OCI-M2 (cell line): Measurements from ENCODE around the gene JUNB.
"Not testable (repeated sequence)": the region's sequence is repeated elsewhere in the genome, so short reads cannot be mapped to it uniquely, and the experiment has no call there.

ENCODE experiments used
- DNase-seq: peaks from one replicate; lab custom pipeline; 2025; ENCODE audit not compliant: unreplicated experiment; lab: John Stamatoyannopoulos, UW

JUNB gene

DNA sequence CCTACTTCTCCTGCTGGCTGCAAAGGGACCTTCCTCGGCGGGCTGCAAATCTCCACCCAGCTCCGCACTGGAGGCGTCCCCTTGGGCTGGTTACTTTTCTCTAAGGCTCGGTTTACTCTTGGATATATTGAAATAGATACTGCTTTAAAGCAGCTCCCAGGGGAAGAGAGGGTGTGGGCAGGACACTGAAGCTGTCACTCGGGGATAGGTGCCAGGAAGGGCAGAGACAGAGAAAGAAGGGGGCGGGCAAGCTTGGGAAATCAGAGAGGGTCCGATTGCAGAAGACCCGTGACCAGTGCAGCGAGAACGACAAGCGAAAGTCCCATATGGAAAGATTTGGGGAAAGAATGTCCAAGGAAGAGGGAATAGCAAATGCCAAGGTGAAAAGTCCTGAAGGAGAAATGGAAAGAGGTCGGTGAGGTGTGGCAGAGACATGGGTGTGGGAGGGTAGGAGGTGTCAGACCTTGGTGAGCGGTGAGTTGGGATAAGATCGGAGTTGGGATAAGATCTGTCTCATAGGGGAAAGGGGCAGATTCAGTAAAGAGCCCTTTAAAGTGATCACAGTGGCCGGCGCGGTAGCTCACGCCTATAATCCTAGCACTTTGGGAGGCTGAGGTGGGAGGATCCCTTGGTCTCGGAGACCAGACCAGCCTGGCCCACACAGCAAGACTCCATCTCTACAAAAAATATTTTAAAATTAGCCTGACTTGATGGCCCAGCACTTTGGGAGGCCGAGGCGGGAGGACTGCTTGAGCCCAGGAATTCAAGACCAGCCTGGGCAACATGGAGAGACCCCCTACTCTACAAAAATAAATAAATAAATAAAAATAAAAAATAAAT, 11.2 kb downstream of the JUNB start:
- DNase-seq, result no peak

- DNase-seq, result no peak
These were observed 12.8 kb downstream of the JUNB start for GRCh38 chr19:12804051-12804450.

DNA sequence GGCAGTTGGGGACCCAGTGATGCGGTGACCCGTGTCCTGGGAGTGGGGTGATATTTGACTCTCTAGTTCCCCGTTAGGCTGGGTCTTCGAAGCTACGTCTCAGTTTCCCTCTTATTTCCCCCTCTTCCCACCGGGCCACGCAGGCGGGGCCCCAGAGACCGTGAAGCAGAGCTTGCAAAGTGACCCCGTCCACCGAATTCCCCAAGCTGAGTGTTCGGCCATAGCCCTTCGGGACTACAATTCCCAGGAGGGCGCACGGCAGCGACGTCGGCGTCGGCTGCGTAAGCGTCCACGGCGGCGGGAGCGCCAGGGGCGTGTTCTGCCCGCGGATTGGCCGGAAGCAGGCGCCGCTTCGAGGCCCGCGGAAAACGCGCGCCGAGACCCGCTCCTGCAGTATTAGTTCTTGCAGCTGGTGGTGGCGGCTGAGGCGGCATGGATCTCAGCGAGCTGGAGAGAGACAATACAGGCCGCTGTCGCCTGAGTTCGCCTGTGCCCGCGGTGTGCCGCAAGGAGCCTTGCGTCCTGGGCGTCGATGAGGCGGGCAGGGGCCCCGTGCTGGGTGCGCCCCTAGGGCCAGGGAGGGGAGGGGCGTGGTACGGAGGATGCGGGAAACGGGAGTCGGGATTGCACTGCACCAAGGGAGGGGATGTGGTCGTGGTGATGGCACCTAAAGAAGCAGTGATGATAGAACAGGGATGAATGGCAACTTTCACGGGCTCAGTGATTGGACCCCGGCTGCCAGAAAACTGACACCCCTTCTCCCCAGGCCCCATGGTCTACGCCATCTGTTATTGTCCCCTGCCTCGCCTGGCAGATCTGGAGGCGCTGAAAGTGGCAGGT, 15.2 kb downstream of the JUNB start, which contains the start of gene RNASEH2A:
Gene RNASEH2A (plus strand): TSS at position 343 of the 840 bp plus-strand sequence. CDS start 90 bp downstream, at position 433.
- no peak for DNase-seq

GRCh38 chr19:12815088-12815487, 23.8 kb downstream of the JUNB start:
- no peak for DNase-seq

- not testable (repeated sequence) for DNase-seq
These were observed 25.9 kb downstream of the JUNB start for GRCh38 chr19:12817188-12817587.

GRCh38 chr19:12817810-12818209, 26.5 kb downstream of the JUNB start:
- DNase-seq, result not testable (repeated sequence)

DNA sequence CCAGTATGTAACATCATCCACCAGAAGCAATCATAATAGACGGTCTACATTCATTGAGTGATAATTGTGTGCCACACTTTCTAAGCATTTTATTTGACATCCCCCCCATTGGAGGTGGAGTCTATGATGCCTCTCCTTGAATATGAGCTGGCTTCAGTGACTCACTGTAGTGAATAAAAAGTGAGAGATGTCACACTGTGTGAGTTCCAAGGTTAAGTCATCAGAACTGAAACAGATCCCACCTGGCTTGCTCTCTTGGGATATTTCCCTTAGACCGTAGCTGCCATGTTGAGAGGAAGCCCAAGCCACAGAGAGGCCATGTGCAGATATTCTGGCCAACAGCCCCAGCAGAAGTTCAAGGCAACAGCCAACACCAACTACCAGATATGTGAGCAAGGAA, 30.5 kb downstream of the JUNB start:
- DNase-seq, result no peak

DNA sequence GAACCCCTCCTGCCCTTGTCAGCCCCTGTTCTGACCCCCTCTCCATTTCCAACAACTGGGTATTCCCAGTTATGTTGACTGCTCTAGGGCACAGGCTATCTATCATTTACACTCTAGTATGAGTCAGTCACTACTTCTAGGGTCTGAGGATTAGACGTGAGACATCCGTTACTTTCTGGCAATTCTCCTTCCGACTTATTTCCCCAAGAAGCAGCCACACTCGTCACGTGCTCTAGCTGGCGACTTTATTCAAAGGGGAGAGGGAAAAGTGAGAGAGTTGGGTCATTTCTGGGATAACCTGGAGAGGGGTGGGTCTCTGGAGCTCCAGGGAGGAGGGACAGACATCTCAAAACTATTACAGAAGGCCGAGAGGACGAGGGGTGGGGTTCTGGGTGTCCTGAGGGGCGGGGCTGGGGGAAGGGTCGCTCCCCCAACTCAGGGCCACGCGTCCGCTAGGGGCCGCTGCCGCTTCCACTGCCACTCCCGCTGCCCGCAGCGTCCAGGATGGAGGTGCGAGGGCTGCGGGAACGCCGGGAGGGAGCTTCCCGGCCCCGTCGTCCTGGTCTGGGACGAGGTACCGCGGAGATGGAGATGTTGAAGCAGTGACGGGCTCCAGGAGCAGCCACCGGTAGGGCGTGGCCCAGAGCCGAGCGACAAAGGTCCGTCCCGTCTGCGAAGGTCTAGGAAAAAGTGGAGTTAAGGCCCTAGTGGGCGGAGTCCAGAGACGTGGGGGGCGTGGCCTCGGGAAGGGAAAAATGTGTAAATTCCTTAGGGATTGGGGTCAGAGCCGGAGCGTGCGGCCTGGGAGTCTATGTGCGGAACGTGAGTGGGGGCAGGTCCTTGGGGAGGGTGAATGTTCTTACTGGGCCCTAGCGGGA, 34.2 kb downstream of the JUNB start:
- DNase-seq, result no peak

- DNase-seq, result no peak
These were observed 37.2 kb downstream of the JUNB start for GRCh38 chr19:12828494-12828893.

DNA sequence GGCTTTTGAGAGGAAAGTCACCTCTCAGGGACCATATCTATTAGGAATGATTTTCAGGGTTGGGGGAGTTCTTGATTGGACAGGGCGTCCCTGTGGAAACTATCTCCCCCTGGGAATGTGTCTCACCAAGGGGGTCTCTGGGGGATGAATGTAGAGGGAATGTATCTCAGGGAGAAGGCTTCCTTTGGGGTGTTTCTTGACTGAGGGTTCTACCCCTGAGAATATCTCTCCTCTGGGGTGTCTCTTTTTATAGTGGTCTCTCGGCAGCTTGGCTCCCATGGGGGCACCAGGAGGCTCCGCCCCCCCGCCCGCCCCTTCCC, 42.1 kb downstream of the JUNB start:
- DNase-seq, result no peak

GRCh38 chr19:12833738-12834565, 42.7 kb downstream of the JUNB start:
- no peak for DNase-seq

DNA sequence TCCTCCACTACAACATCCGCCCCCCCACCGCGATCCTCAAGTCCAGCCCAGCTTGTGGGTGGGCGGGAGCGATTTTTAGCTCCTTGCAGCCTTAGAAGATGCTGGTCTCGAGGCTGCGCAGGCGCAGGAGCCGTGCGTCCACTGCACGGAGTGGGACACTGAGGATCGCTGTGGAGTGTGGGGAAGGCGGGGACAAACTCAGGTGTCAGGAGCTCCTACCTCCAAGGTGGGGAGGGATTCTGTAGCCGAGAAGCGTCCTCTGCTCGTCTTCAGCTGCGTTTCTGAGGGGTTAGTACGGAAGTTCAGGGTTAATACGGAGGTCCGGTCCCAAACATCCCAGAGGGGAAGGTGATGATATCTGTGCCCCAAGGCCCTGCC, 43.3 kb downstream of the JUNB start, which contains the start of gene RTBDN:
Gene RTBDN (minus strand): TSS at position 14 of the 378 bp plus-strand sequence. CDS start 4,600 bp downstream, outside the sequence.
- DNase-seq, result no peak

GRCh38 chr19:12834976-12835757, 43.9 kb downstream of the JUNB start:
- no peak for DNase-seq

- no peak for DNase-seq
These were observed 45.2 kb downstream of the JUNB start for GRCh38 chr19:12836529-12836863.

DNA sequence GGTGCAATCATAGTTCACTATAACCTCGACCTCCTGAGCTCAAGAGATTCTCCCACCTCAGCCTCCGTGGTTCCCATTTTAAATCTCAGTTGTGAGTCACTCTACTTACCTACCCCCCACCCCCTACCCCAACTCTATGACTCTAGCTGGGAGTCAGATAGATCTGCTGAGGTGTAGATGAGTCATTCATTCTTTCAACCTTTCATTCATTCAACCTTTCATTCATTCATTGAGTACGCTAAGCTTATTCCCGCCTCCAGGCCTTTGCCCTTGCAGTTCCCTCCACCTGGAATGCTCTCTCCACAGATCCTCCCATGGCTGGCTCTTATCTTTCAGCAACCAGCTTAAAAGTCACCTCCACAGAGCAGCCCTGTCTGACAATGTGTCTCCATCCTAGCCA, 45.9 kb downstream of the JUNB start:
- DNase-seq, result no peak

- no peak for DNase-seq
These were observed 47.0 kb downstream of the JUNB start, which contains the start of gene MAST1 for GRCh38 chr19:12838182-12838885. Gene MAST1, plus strand, starts transcription at chr19:12838515. Its CDS starts 58 bp downstream, at chr19:12838573.

GRCh38 chr19:12838886-12839756, 47.8 kb downstream of the JUNB start:
- no peak for DNase-seq
